ENCODE measurements around the gene TMPRSS9. TPM values are rescaled to one million over a fixed set of nuclear protein-coding genes. Genes with fewer than 3 reads are reported as not detected.

TMPRSS9 gene
- total RNA-seq, 1 experiment from 2014 or later = not detected

GRCh38 chr19:2428756-2429711 is 69.0 kb downstream of the TMPRSS9 start:
- H3K36me3 ChIP-seq (ENCODE audit: low read depth, low read length) = peaks cover 11% of the 10 kb centered on the region; the same call in 1 of the 2 replicates
- no peak overlapping the region for H2AFZ ChIP-seq (ENCODE audit: low read length)
- peaks cover 12% of the 10 kb centered on the region; the same call in 1 of the 2 replicates for H3K4me1 ChIP-seq (ENCODE audit: insufficient read depth, low read length)
- no peaks in the 10 kb centered on the region for H3K9me2 ChIP-seq (replicated peaks; ENCODE audit: low read length)
- peaks cover 30% of the 10 kb centered on the region for H3K79me2 ChIP-seq (ENCODE audit: low read length)
- no peaks in the 10 kb centered on the region for H3K27me3 ChIP-seq (ENCODE audit: low read length)
- H3K4me2 ChIP-seq (ENCODE audit: low read length) = no peak overlapping the region
- ChIA-PET POLR2A (ENCODE audit: unreplicated experiment) (no interaction called here), CTCF (no interaction called here)
- ATAC-seq (no peak), DNase-seq (no peak)
- TF ChIP-seq EZH2 (IDR thresholded peaks at IDR 0.05; ENCODE audit: low read length, unreplicated experiment) = no peak
- no peak for TF ChIP-seq CTCF (conservative IDR thresholded peaks at IDR 0.05; ENCODE audit: low read depth, low read length)
- no peak for TF ChIP-seq EZH2phosphoT487 (IDR thresholded peaks at IDR 0.05; ENCODE audit: borderline replicate concordance, low read length)
- no peak overlapping the region for H3K27ac ChIP-seq (ENCODE audit: low read length)
- no peaks in the 10 kb centered on the region for H3K9me3 ChIP-seq (ENCODE audit: low read length)
- H3F3A ChIP-seq (ENCODE audit: low read length, unreplicated experiment) = peaks cover 4% of the 10 kb centered on the region
- H3K4me3 ChIP-seq (ENCODE audit: low read length) = no peak overlapping the region
- no TSS peak for BruUV-seq (replicated peaks)
- H3K9ac ChIP-seq (ENCODE audit: low read length) = no peak overlapping the region
- intact Hi-C loops (cut with micrococcal nuclease) = no loop called here
- no peaks in the 10 kb centered on the region for H4K20me1 ChIP-seq (ENCODE audit: low read length)

- Histone ChIP-seq H3K4me1 (ENCODE audit: insufficient read depth, low read length) (peaks cover 12% of the 10 kb centered on the region; the same call in 1 of the 2 replicates), H3K9me2 (replicated peaks; ENCODE audit: low read length) (no peaks in the 10 kb centered on the region), H3K27me3 (ENCODE audit: low read length) (no peaks in the 10 kb centered on the region), H3K79me2 (ENCODE audit: low read length) (peaks cover 23% of the 10 kb centered on the region), H3F3A (ENCODE audit: low read length, unreplicated experiment) (peaks cover 4% of the 10 kb centered on the region), H3K4me2 (ENCODE audit: low read length) (no peak overlapping the region), H4K20me1 (ENCODE audit: low read length) (no peaks in the 10 kb centered on the region), H3K4me3 (ENCODE audit: low read length) (no peak overlapping the region), H3K27ac (ENCODE audit: low read length) (no peak overlapping the region), H3K9ac (ENCODE audit: low read length) (no peak overlapping the region), H3K9me3 (ENCODE audit: low read length) (no peaks in the 10 kb centered on the region), H2AFZ (ENCODE audit: low read length) (no peak overlapping the region), H3K36me3 (ENCODE audit: low read depth, low read length) (peaks cover 14% of the 10 kb centered on the region; the same call in 1 of the 2 replicates)
- no TSS peak for BruUV-seq (replicated peaks)
- DNase-seq (no peak), ATAC-seq (no peak)
- ChIA-PET CTCF (no interaction called here), POLR2A (ENCODE audit: unreplicated experiment) (no interaction called here)
- TF ChIP-seq EZH2phosphoT487 (IDR thresholded peaks at IDR 0.05; ENCODE audit: borderline replicate concordance, low read length) = no peak
- intact Hi-C loops (cut with micrococcal nuclease) = no loop called here
Observed at GRCh38 chr19:2429917-2430535, 70.0 kb downstream of the TMPRSS9 start.

GRCh38 chr19:2431318-2432055 is 71.4 kb downstream of the TMPRSS9 start:
- H3K79me2 ChIP-seq (ENCODE audit: low read length) = peaks cover 9% of the 10 kb centered on the region
- ATAC-seq (no peak), DNase-seq (no peak)
- H3K4me1 ChIP-seq (ENCODE audit: insufficient read depth, low read length) = 0 out of 2 replicates have a peak, but pooled peaks cover 1% of the 10 kb centered on the region
- no peak for TF ChIP-seq EZH2 (IDR thresholded peaks at IDR 0.05; ENCODE audit: low read length, unreplicated experiment)
- TF ChIP-seq EZH2phosphoT487 (IDR thresholded peaks at IDR 0.05; ENCODE audit: borderline replicate concordance, low read length) = no peak
- TF ChIP-seq CTCF (conservative IDR thresholded peaks at IDR 0.05; ENCODE audit: low read depth, low read length) = no peak
- H3K36me3 ChIP-seq (ENCODE audit: low read depth, low read length) = peaks cover 14% of the 10 kb centered on the region; the same call in 1 of the 2 replicates
- ChIA-PET CTCF (no interaction called here), POLR2A (ENCODE audit: unreplicated experiment) (no interaction called here)
- no peak overlapping the region for H2AFZ ChIP-seq (ENCODE audit: low read length)
- H3K9ac ChIP-seq (ENCODE audit: low read length) = no peak overlapping the region
- no peaks in the 10 kb centered on the region for H3K9me2 ChIP-seq (replicated peaks; ENCODE audit: low read length)
- no peak overlapping the region for H3K4me3 ChIP-seq (ENCODE audit: low read length)
- intact Hi-C loops (cut with micrococcal nuclease) = no loop called here
- H3F3A ChIP-seq (ENCODE audit: low read length, unreplicated experiment) = peaks cover 4% of the 10 kb centered on the region
- no TSS peak for BruUV-seq (replicated peaks)
- H3K27me3 ChIP-seq (ENCODE audit: low read length) = no peaks in the 10 kb centered on the region
- no peaks in the 10 kb centered on the region for H4K20me1 ChIP-seq (ENCODE audit: low read length)
- H3K27ac ChIP-seq (ENCODE audit: low read length) = no peak overlapping the region
- no peak overlapping the region for H3K4me2 ChIP-seq (ENCODE audit: low read length)
- no peaks in the 10 kb centered on the region for H3K9me3 ChIP-seq (ENCODE audit: low read length)

Measured in PC-3 (cell line).